Measurements from ENCODE around the gene CSNK1A1L.

Gene CSNK1A1L

DNA sequence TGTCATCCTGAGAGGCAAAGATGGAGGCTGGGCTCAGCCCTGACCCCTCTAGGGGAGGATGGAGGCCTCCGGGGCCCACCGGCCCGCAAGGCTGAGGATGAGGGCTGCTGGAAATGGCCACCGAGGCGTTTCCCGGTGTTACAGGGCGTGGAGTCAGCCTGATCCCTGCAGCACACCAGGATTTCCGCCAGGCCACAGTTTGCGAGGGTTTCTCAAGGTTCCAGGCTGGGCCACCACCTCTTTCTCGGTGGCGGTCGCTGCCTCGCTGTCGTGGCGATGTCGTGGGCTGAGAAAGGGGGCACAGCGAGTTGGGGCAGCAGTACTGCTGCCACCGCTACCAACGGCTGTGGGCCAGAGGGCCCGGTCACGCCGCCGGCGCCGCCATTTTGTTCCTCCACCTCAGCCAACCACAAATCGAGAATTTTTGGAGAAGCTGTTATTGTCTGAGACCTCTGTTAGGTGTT lies at the start of gene CSNK1A1L:
TSS of gene CSNK1A1L (minus strand) at position 414 of the 464 bp plus-strand sequence. CDS start at position 6, 408 bp downstream.
- DNase-seq (ENCODE audit: low read depth): no peak
- TF ChIP-seq CTCF (IDR thresholded peaks at IDR 0.05; ENCODE audit: insufficient read depth, low read depth, low read length, missing control alignments): no peak
- no peak within 1 kb of the TSS for H3K4me3 ChIP-seq (ENCODE audit: low read length)

DNA sequence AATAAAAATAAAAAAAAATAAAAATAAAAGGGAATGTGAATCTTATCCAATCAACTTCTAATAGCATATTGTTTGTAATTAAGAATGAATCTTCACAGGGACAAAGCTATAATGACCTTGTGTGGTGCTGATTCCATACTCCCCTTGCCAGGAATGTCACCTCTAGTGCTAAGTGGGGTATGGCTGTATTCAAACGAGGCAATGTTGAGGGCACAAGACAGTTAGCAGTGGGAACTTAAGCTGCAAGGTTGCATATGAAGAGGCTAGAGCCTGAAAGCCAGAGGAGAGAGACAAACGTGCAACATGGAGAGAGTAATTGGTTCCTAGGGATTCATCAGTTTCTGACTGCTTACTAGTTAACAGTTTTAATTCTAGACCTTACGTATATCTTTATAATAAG lies 43.9 kb upstream of the CSNK1A1L start:
- no peak for DNase-seq (ENCODE audit: low read depth)
- no peak overlapping the region for H3K4me3 ChIP-seq (ENCODE audit: low read length)
- TF ChIP-seq CTCF (IDR thresholded peaks at IDR 0.05; ENCODE audit: insufficient read depth, low read depth, low read length, missing control alignments): no peak

DNA sequence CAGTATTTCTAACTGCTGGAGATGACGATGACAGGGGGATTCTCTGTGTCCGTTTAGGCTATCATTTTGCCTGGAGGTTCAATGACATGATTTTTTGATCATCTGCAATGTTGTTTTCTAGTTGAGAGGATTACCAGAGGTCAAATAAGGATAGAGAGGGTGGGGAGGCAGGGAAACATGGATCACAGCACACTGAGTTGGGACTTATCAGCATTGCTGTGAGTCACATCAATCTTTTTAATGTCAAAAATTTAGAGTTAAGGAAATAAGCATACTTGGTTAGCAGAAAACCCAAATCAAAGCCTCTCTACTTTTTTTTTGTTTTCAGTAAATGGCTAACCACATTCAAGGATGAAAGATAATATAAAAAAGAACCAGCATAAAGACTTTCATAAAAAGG lies 43.0 kb upstream of the CSNK1A1L start:
- no peak for DNase-seq (ENCODE audit: low read depth)
- H3K4me3 ChIP-seq (ENCODE audit: low read length): no peak overlapping the region
- no peak for TF ChIP-seq CTCF (IDR thresholded peaks at IDR 0.05; ENCODE audit: insufficient read depth, low read depth, low read length, missing control alignments)

DNA sequence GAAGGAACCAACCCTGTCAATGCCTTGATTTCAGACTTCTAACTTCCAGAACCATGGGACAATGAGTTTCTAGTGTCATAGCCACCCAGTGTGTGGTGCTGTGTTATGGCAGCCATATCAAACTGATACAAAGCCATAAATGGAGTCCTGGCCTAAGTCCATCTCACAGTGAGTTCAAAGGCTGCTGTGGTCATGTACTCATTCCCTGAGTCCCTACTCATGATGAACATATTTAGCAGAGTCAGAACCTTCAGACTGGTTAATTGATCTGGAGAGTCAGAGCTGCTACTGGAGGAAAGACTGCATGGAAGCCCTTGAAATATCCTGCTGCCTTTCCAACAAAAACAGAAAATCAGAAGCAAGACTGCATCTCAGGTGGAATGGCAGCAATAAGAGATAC lies 39.2 kb upstream of the CSNK1A1L start:
- TF ChIP-seq CTCF (IDR thresholded peaks at IDR 0.05; ENCODE audit: insufficient read depth, low read depth, low read length, missing control alignments): no peak
- H3K4me3 ChIP-seq (ENCODE audit: low read length): no peak overlapping the region
- no peak for DNase-seq (ENCODE audit: low read depth)

GRCh38 chr13:37143911-37144310 lies 38.4 kb upstream of the CSNK1A1L start:
- peak; percentile 19 for DNase-seq (ENCODE audit: low read depth)
- H3K4me3 ChIP-seq (ENCODE audit: low read length): no peak overlapping the region
- TF ChIP-seq CTCF (IDR thresholded peaks at IDR 0.05; ENCODE audit: insufficient read depth, low read depth, low read length, missing control alignments): no peak

GRCh38 chr13:37142877-37143276 lies 37.4 kb upstream of the CSNK1A1L start:
- no peak for TF ChIP-seq CTCF (IDR thresholded peaks at IDR 0.05; ENCODE audit: insufficient read depth, low read depth, low read length, missing control alignments)
- no peak overlapping the region for H3K4me3 ChIP-seq (ENCODE audit: low read length)
- DNase-seq (ENCODE audit: low read depth): no peak

DNA sequence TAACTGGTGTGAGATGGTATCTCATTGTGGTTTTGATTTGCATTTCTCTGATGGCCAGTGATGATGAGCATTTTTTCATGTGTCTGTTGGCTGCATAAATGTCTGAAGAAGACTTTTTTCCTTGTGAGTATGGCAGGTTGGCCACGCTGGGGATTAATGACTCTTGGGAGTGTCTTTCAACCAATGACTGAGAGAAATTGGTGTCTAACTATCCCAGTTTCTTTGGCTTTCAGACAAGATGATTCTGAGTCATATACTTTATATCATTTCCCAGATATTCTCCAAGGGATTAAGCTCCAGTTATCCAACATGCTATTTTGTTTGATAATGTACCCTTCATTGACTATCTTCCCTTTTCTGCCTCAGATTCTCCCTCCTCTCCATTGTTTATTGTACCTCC lies 35.5 kb upstream of the CSNK1A1L start:
- no peak for TF ChIP-seq CTCF (IDR thresholded peaks at IDR 0.05; ENCODE audit: insufficient read depth, low read depth, low read length, missing control alignments)
- H3K4me3 ChIP-seq (ENCODE audit: low read length): no peak overlapping the region
- no peak for DNase-seq (ENCODE audit: low read depth)
